ENCODE measurements around the gene ARHGAP24. TPM values are rescaled to one million over a fixed set of nuclear protein-coding genes. Genes with fewer than 3 reads are reported as not detected.

Gene ARHGAP24
- total RNA-seq, 1 experiment from 2014 or later: 1.3 TPM

GRCh38 chr4:85452058-85452731 is 22.8 kb upstream of the ARHGAP24 start:
- H3K27me3 ChIP-seq (ENCODE audit: insufficient read depth, low read length): no peaks in the 10 kb centered on the region
- BruUV-seq (replicated peaks): no TSS peak
- no peaks in the 10 kb centered on the region for H3K4me1 ChIP-seq (ENCODE audit: control insufficient read depth in 1 of 2, insufficient read depth in 2 of 2, low read length in 2 of 2)
- DNase-seq (ENCODE audit: low read depth, low spot score) (no peak), ATAC-seq (no peak)
- no peak overlapping the region for H3K27ac ChIP-seq (ENCODE audit: low read depth, low read length)
- H4K20me1 ChIP-seq (ENCODE audit: insufficient read depth): no peaks in the 10 kb centered on the region
- no peaks in the 10 kb centered on the region for H3K79me2 ChIP-seq (ENCODE audit: insufficient read depth, low read length)
- no peaks in the 10 kb centered on the region for H3K9me3 ChIP-seq (ENCODE audit: control insufficient read depth in 1 of 2, insufficient read depth in 1 of 2, low read depth in 1 of 2, low read length in 2 of 2)
- H3K9ac ChIP-seq (ENCODE audit: low read length): no peak overlapping the region
- no peak overlapping the region for H3K4me2 ChIP-seq (ENCODE audit: low read length)
- H3K9me2 ChIP-seq (ENCODE audit: insufficient read depth): no peaks in the 10 kb centered on the region
- H2AFZ ChIP-seq (ENCODE audit: low read depth, low read length, poor library complexity, severe bottlenecking): no peak overlapping the region
- RAD21 ChIA-PET (ENCODE audit: low non-redundant PET in 1 of 2, low total read pairs in 2 of 2, uncharacterized antibody in 2 of 2, unreplicated experiment in 2 of 2): no interaction called here
- POLR2A ChIA-PET: no interaction called here
- TF ChIP-seq, protein P1, sequence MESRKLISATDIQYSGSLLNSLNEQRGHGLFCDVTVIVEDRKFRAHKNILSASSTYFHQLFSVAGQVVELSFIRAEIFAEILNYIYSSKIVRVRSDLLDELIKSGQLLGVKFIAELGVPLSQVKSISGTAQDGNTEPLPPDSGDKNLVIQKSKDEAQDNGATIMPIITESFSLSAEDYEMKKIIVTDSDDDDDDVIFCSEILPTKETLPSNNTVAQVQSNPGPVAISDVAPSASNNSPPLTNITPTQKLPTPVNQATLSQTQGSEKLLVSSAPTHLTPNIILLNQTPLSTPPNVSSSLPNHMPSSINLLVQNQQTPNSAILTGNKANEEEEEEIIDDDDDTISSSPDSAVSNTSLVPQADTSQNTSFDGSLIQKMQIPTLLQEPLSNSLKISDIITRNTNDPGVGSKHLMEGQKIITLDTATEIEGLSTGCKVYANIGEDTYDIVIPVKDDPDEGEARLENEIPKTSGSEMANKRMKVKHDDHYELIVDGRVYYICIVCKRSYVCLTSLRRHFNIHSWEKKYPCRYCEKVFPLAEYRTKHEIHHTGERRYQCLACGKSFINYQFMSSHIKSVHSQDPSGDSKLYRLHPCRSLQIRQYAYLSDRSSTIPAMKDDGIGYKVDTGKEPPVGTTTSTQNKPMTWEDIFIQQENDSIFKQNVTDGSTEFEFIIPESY (IDR thresholded peaks at IDR 0.05; ENCODE audit: extremely low read depth, insufficient replicate concordance, low read length): no peak
- TF ChIP-seq TCF7L2 (IDR thresholded peaks at IDR 0.05; ENCODE audit: borderline replicate concordance, extremely low read depth, insufficient read depth, insufficient read length) (no peak), ZFX (IDR thresholded peaks at IDR 0.05) (no peak), YY1 (IDR thresholded peaks at IDR 0.05; ENCODE audit: extremely low read depth, insufficient replicate concordance, low read depth, low read length) (no peak), CEBPB (IDR thresholded peaks at IDR 0.05; ENCODE audit: low read depth) (no peak), MAX (IDR thresholded peaks at IDR 0.05) (no peak), SP1 (IDR thresholded peaks at IDR 0.05; ENCODE audit: low read depth) (no peak), ATF3 (IDR thresholded peaks at IDR 0.05) (no peak), SRF (IDR thresholded peaks at IDR 0.05; ENCODE audit: low read depth) (no peak), EGR1 (IDR thresholded peaks at IDR 0.05; ENCODE audit: low read depth) (no peak), FOSL1 (IDR thresholded peaks at IDR 0.05; ENCODE audit: low read depth) (no peak), ELF1 (IDR thresholded peaks at IDR 0.05; ENCODE audit: borderline replicate concordance, low read depth) (no peak), POLR2AphosphoS5 (IDR thresholded peaks at IDR 0.05; ENCODE audit: low read depth, low read length) (no peak), RAD21 (IDR thresholded peaks at IDR 0.05; ENCODE audit: low read depth) (no peak), EZH2 (IDR thresholded peaks at IDR 0.05) (no peak), ZNF274 (IDR thresholded peaks at IDR 0.05; ENCODE audit: low read depth, low read length) (no peak), SIN3A (IDR thresholded peaks at IDR 0.05; ENCODE audit: low read depth) (no peak), CBX3 (IDR thresholded peaks at IDR 0.05; ENCODE audit: low read depth) (no peak)
- TF ChIP-seq, protein P2, sequence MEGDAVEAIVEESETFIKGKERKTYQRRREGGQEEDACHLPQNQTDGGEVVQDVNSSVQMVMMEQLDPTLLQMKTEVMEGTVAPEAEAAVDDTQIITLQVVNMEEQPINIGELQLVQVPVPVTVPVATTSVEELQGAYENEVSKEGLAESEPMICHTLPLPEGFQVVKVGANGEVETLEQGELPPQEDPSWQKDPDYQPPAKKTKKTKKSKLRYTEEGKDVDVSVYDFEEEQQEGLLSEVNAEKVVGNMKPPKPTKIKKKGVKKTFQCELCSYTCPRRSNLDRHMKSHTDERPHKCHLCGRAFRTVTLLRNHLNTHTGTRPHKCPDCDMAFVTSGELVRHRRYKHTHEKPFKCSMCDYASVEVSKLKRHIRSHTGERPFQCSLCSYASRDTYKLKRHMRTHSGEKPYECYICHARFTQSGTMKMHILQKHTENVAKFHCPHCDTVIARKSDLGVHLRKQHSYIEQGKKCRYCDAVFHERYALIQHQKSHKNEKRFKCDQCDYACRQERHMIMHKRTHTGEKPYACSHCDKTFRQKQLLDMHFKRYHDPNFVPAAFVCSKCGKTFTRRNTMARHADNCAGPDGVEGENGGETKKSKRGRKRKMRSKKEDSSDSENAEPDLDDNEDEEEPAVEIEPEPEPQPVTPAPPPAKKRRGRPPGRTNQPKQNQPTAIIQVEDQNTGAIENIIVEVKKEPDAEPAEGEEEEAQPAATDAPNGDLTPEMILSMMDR (IDR thresholded peaks at IDR 0.05 in 2 of 3, conservative IDR thresholded peaks at IDR 0.05 in 1 of 3; ENCODE audit: borderline replicate concordance in 1 of 3, insufficient read depth in 1 of 3, low read depth in 2 of 3, low read length in 2 of 3): no peak
- TF ChIP-seq, protein P3, sequence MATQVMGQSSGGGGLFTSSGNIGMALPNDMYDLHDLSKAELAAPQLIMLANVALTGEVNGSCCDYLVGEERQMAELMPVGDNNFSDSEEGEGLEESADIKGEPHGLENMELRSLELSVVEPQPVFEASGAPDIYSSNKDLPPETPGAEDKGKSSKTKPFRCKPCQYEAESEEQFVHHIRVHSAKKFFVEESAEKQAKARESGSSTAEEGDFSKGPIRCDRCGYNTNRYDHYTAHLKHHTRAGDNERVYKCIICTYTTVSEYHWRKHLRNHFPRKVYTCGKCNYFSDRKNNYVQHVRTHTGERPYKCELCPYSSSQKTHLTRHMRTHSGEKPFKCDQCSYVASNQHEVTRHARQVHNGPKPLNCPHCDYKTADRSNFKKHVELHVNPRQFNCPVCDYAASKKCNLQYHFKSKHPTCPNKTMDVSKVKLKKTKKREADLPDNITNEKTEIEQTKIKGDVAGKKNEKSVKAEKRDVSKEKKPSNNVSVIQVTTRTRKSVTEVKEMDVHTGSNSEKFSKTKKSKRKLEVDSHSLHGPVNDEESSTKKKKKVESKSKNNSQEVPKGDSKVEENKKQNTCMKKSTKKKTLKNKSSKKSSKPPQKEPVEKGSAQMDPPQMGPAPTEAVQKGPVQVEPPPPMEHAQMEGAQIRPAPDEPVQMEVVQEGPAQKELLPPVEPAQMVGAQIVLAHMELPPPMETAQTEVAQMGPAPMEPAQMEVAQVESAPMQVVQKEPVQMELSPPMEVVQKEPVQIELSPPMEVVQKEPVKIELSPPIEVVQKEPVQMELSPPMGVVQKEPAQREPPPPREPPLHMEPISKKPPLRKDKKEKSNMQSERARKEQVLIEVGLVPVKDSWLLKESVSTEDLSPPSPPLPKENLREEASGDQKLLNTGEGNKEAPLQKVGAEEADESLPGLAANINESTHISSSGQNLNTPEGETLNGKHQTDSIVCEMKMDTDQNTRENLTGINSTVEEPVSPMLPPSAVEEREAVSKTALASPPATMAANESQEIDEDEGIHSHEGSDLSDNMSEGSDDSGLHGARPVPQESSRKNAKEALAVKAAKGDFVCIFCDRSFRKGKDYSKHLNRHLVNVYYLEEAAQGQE (IDR thresholded peaks at IDR 0.05; ENCODE audit: low read depth): no peak
- intact Hi-C loops (cut with micrococcal nuclease): no loop called here
- no peaks in the 10 kb centered on the region for H3K36me3 ChIP-seq (ENCODE audit: control insufficient read depth in 1 of 2, insufficient read depth in 2 of 2, low read length in 2 of 2)
- CTCF ChIA-PET: no interaction called here
- H3K4me3 ChIP-seq (replicated peaks in 1 of 2; ENCODE audit: low read depth in 1 of 2, low read length in 2 of 2): no peak overlapping the region
